K562 (cell line): ENCODE results near the gene LOC128125822.

Source experiments
- FOXK1 ChIP-seq: sonication (generic); formaldehyde crosslinking; IDR thresholded peaks from 2 replicates; pipeline ENCODE4 v1.8.0; 2022; ENCODE audit warnings: missing genetic modification reagents, mild to moderate bottlenecking, borderline replicate concordance
- GABPA ChIP-seq: fragments of 200-800 bp; sonication (Bioruptor generic); conservative IDR thresholded peaks from 2 replicates; pipeline ENCODE4 v1.6.1; 2016; ENCODE audit warnings: low read depth, missing genetic modification characterization, missing compliant biosample characterization
- NFE2 ChIP-seq: IDR thresholded peaks from 2 replicates; pipeline ENCODE4 v1.6.1; 2014; ENCODE audit warnings: antibody characterized with exemption, low read depth
- NFE2L1 ChIP-seq: fragments of 450-650 bp; IDR thresholded peaks from 2 replicates; pipeline ENCODE4 v1.6.1; 2016; ENCODE audit warnings: missing genetic modification characterization, low read depth, mild to moderate bottlenecking, missing compliant biosample characterization, moderate library complexity, borderline replicate concordance
- SP2 ChIP-seq: IDR thresholded peaks from 2 replicates; pipeline ENCODE4 v1.6.1; 2011; ENCODE audit warnings: mild to moderate bottlenecking, low read depth, low read length, moderate library complexity; ENCODE audit not compliant: poor library complexity, severe bottlenecking; ENCODE audit errors: extremely low read depth
- TFE3 ChIP-seq: fragments of 450-650 bp; formaldehyde crosslinking; IDR thresholded peaks from 2 replicates; pipeline ENCODE4 v1.4.0; 2020; ENCODE audit warnings: mild to moderate bottlenecking, mixed read lengths
- XRCC3 ChIP-seq: fragments of 450-650 bp; IDR thresholded peaks from 2 replicates; pipeline ENCODE4 v1.6.1; 2017; ENCODE audit warnings: mild to moderate bottlenecking, moderate library complexity
- ZBTB8A ChIP-seq: fragments of 450-650 bp; IDR thresholded peaks from 2 replicates; pipeline ENCODE4 v1.6.1; 2018; ENCODE audit warnings: mild to moderate bottlenecking, moderate library complexity; ENCODE audit not compliant: partially characterized antibody
- ZNF24 ChIP-seq: fragments of 450-650 bp; IDR thresholded peaks from 2 replicates; pipeline ENCODE4 v1.6.1; 2016
- ZNF79 ChIP-seq: fragments of 250-450 bp; sonication (Bioruptor Pico); IDR thresholded peaks from 2 replicates; pipeline ENCODE4 v1.4.0; 2020; ENCODE audit warnings: low read depth, mild to moderate bottlenecking, moderate library complexity
- TF ChIP-seq, protein P1 (sequence below): fragments of 250-450 bp; sonication (Bioruptor Pico); IDR thresholded peaks from 2 replicates; pipeline ENCODE4 v1.5.0; 2020; ENCODE audit warnings: mild to moderate bottlenecking, borderline replicate concordance
- TF ChIP-seq, protein P2 (sequence below): sonication (generic); formaldehyde crosslinking; IDR thresholded peaks from 2 replicates; pipeline ENCODE4 v1.8.0; 2023; ENCODE audit warnings: mild to moderate bottlenecking, missing genetic modification reagents

Gene LOC128125822

DNA sequence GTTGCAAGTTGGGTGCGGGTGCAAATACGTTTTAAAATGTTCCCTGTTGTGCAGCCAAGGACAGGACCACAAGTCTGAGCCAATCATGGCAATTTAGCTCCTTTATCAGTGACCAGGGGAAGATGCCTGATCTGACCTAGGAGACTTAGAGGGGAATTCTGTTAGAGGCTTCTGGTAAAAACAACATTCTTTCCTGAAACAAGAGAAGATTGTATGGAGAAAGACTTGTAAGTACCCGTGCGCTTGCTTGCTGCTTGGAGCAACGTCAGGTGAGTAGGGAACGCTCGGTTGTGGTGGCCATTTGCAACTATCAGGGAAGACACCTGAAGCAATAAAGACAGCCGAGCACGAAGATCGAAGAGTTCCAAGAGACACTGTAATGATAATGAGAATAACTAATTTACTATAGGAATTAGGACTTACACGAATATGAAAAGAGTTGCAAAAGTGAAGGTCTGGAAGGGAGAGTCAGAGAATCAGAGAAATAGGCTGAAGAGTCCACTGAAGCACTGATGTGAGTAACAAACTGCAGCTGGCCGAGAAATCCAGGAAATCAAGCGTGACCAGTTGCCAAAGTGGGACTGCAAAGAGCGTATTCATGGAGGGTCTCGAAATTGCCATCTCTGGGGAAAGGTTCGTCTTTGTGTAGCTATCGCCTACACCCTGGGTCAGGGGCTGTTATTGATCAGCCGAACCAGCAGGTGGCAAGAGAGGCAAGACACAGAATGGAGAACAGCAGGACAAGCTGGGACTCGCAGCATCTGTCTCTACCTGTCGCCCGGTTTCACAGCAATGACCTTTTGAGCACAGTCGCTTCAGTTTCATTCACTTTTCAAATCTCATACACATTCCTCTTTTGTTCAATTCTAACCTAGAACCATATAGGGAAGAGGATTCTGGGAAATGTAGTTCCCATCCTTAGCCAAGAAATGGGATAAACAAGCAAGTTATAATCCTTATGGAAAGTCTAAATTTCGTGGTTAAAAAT, 26.1 kb downstream of the LOC128125822 start (continued):
- no peak for TF ChIP-seq TFE3 (CRISPR knock-in tag)
- TF ChIP-seq, protein P1, sequence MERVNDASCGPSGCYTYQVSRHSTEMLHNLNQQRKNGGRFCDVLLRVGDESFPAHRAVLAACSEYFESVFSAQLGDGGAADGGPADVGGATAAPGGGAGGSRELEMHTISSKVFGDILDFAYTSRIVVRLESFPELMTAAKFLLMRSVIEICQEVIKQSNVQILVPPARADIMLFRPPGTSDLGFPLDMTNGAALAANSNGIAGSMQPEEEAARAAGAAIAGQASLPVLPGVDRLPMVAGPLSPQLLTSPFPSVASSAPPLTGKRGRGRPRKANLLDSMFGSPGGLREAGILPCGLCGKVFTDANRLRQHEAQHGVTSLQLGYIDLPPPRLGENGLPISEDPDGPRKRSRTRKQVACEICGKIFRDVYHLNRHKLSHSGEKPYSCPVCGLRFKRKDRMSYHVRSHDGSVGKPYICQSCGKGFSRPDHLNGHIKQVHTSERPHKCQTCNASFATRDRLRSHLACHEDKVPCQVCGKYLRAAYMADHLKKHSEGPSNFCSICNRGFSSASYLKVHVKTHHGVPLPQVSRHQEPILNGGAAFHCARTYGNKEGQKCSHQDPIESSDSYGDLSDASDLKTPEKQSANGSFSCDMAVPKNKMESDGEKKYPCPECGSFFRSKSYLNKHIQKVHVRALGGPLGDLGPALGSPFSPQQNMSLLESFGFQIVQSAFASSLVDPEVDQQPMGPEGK (CRISPR knock-in tag), result no peak
- no peak for TF ChIP-seq ZNF79 (CRISPR knock-in tag)
- peak; percentile 33; the same call in 1 of the 2 replicates for TF ChIP-seq ZNF24
- TF ChIP-seq XRCC3, result no peak
- TF ChIP-seq, protein P2, sequence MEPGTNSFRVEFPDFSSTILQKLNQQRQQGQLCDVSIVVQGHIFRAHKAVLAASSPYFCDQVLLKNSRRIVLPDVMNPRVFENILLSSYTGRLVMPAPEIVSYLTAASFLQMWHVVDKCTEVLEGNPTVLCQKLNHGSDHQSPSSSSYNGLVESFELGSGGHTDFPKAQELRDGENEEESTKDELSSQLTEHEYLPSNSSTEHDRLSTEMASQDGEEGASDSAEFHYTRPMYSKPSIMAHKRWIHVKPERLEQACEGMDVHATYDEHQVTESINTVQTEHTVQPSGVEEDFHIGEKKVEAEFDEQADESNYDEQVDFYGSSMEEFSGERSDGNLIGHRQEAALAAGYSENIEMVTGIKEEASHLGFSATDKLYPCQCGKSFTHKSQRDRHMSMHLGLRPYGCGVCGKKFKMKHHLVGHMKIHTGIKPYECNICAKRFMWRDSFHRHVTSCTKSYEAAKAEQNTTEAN (CRISPR knock-in tag), result no peak
- TF ChIP-seq NFE2, result no peak
- no peak for TF ChIP-seq NFE2L1 (tag)
- no peak for TF ChIP-seq ZBTB8A
- TF ChIP-seq GABPA (tag), result no peak
- TF ChIP-seq SP2, result peak; percentile 49
- TF ChIP-seq FOXK1 (CRISPR knock-in tag), result 0 out of 2 replicates have a peak, but pooled peaks have one; percentile 59
- TF ChIP-seq, all 486 proteins: peak for 36
